ENCODE results near the gene KLHL10.

DNA sequence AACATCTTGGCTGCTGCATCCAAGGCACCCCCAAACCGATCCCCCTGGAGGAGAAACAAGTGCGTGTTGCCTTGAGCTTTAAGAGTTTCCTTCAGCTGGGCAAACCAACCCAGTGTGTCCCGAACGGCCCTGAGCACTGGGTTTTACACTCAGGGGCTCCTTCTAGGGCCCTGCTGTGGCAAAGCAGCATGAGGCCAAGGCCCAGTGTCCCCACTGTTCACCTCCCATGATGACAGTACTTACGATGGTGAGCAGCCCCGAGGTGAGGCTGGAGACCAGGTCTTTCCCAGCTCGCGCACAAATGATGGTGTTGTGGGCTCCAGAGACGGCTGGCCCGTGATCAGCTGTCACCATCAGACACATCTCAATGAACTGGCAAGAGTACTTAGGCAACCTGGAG is 34.2 kb downstream of the KLHL10 start:
- no peak for TF ChIP-seq CTCF (IDR thresholded peaks at IDR 0.05)
- TF ChIP-seq POLR2A (IDR thresholded peaks at IDR 0.05): no peak
- TF ChIP-seq EP300 (IDR thresholded peaks at IDR 0.05): no peak
- TF ChIP-seq POLR2AphosphoS5 (IDR thresholded peaks at IDR 0.05): no peak
